ENCODE results near the gene LSAMP.

Gene LSAMP

GRCh38 chr3:116034086-116034485 is 411.2 kb downstream of the LSAMP start:
- TF ChIP-seq CTCF (IDR thresholded peaks at IDR 0.05), result no peak
- no peaks in the 10 kb centered on the region for H3K9me3 Mint-ChIP-seq
- no peak overlapping the region for H3K4me3 Mint-ChIP-seq
- H3K27ac Mint-ChIP-seq, result no peak overlapping the region
- peaks cover 51% of the 10 kb centered on the region for H3K4me1 Mint-ChIP-seq
- DNase-seq, result no peak
- H3K36me3 Mint-ChIP-seq (ENCODE audit: low read depth), result no peaks in the 10 kb centered on the region
- H3K27me3 Mint-ChIP-seq (ENCODE audit: low read depth, poor library complexity), result no peaks in the 10 kb centered on the region

- no peaks in the 10 kb centered on the region for H3K27me3 Mint-ChIP-seq (ENCODE audit: low read depth, poor library complexity)
- no peaks in the 10 kb centered on the region for H3K9me3 Mint-ChIP-seq
- no peak overlapping the region for H3K4me3 Mint-ChIP-seq
- H3K4me1 Mint-ChIP-seq, result peaks cover 54% of the 10 kb centered on the region
- H3K36me3 Mint-ChIP-seq (ENCODE audit: low read depth), result no peaks in the 10 kb centered on the region
- peak overlapping the region; percentile 74 for H3K27ac Mint-ChIP-seq
- no peak for DNase-seq
- TF ChIP-seq CTCF (IDR thresholded peaks at IDR 0.05), result no peak
These were observed 411.8 kb downstream of the LSAMP start for GRCh38 chr3:116033516-116033915.

- H3K9me3 Mint-ChIP-seq, result no peaks in the 10 kb centered on the region
- no peaks in the 10 kb centered on the region for H3K36me3 Mint-ChIP-seq (ENCODE audit: low read depth)
- peaks cover 54% of the 10 kb centered on the region for H3K4me1 Mint-ChIP-seq
- no peak overlapping the region for H3K4me3 Mint-ChIP-seq
- TF ChIP-seq CTCF (IDR thresholded peaks at IDR 0.05), result no peak
- no peaks in the 10 kb centered on the region for H3K27me3 Mint-ChIP-seq (ENCODE audit: low read depth, poor library complexity)
- no peak overlapping the region for H3K27ac Mint-ChIP-seq
- DNase-seq, result no peak
These were observed 413.1 kb downstream of the LSAMP start for GRCh38 chr3:116032176-116032575.

- DNase-seq, result no peak
- H3K4me1 Mint-ChIP-seq, result peaks cover 37% of the 10 kb centered on the region
- no peak for TF ChIP-seq CTCF (IDR thresholded peaks at IDR 0.05)
- H3K27me3 Mint-ChIP-seq (ENCODE audit: low read depth, poor library complexity), result peaks cover 3% of the 10 kb centered on the region
- no peaks in the 10 kb centered on the region for H3K36me3 Mint-ChIP-seq (ENCODE audit: low read depth)
- no peaks in the 10 kb centered on the region for H3K9me3 Mint-ChIP-seq
- no peak overlapping the region for H3K4me3 Mint-ChIP-seq
- no peak overlapping the region for H3K27ac Mint-ChIP-seq
These were observed 415.0 kb downstream of the LSAMP start for GRCh38 chr3:116030131-116030850.

GRCh38 chr3:116029266-116029665 is 416.0 kb downstream of the LSAMP start:
- TF ChIP-seq CTCF (IDR thresholded peaks at IDR 0.05), result no peak
- Mint-ChIP-seq H3K4me3 (no peak overlapping the region), H3K27ac (no peak overlapping the region), H3K9me3 (no peaks in the 10 kb centered on the region), H3K4me1 (peaks cover 27% of the 10 kb centered on the region), H3K27me3 (ENCODE audit: low read depth, poor library complexity) (peaks cover 3% of the 10 kb centered on the region), H3K36me3 (ENCODE audit: low read depth) (no peaks in the 10 kb centered on the region)
- no peak for DNase-seq

- no peak for TF ChIP-seq CTCF (IDR thresholded peaks at IDR 0.05)
- Mint-ChIP-seq H3K27ac (no peak overlapping the region), H3K9me3 (no peaks in the 10 kb centered on the region), H3K36me3 (ENCODE audit: low read depth) (no peaks in the 10 kb centered on the region), H3K27me3 (ENCODE audit: low read depth, poor library complexity) (peaks cover 3% of the 10 kb centered on the region), H3K4me1 (peaks cover 16% of the 10 kb centered on the region), H3K4me3 (no peak overlapping the region)
- DNase-seq, result no peak
These were observed 417.1 kb downstream of the LSAMP start for GRCh38 chr3:116028157-116028556.
